DMS53 treated with DMSO at 0.1 percent for 48 hours (cell line): ENCODE measurements around the gene CAPN13.
"Not testable (repeated sequence)": the region's sequence is repeated elsewhere in the genome, so short reads cannot be mapped to it uniquely, and the experiment has no call there.

ENCODE experiments used
- DNase-seq: peaks from one replicate; lab custom pipeline; 2025; ENCODE audit not compliant: unreplicated experiment; lab: John Stamatoyannopoulos, UW

Gene CAPN13

GRCh38 chr2:30706534-30707303 is 100.5 kb downstream of the CAPN13 start:
- DNase-seq: peak; percentile 44

GRCh38 chr2:30705711-30706533 is 101.3 kb downstream of the CAPN13 start:
- no peak for DNase-seq

GRCh38 chr2:30705056-30705455 is 102.2 kb downstream of the CAPN13 start:
- no peak for DNase-seq

GRCh38 chr2:30704309-30705020 is 102.8 kb downstream of the CAPN13 start:
- no peak for DNase-seq

- no peak for DNase-seq
Observed at GRCh38 chr2:30702694-30703093, 104.6 kb downstream of the CAPN13 start.

GRCh38 chr2:30701782-30702181 is 105.5 kb downstream of the CAPN13 start:
- peak; percentile 4 for DNase-seq

GRCh38 chr2:30697242-30698103 is 109.8 kb downstream of the CAPN13 start:
- not testable (repeated sequence) for DNase-seq

- DNase-seq: no peak
Observed at GRCh38 chr2:30695749-30696148, 111.5 kb downstream of the CAPN13 start.

GRCh38 chr2:30694286-30695055 is 112.8 kb downstream of the CAPN13 start:
- no peak for DNase-seq

- DNase-seq: no peak
Observed at GRCh38 chr2:30693821-30694281, 113.4 kb downstream of the CAPN13 start.

- no peak for DNase-seq
Observed at GRCh38 chr2:30692829-30693275, 114.4 kb downstream of the CAPN13 start.

- DNase-seq: no peak
Observed at GRCh38 chr2:30691948-30692828, 115.1 kb downstream of the CAPN13 start.

GRCh38 chr2:30691091-30691947 is 115.9 kb downstream of the CAPN13 start:
- DNase-seq: no peak

- DNase-seq: no peak
Observed at GRCh38 chr2:30690126-30690561, 117.1 kb downstream of the CAPN13 start.

GRCh38 chr2:30689496-30690125 is 117.6 kb downstream of the CAPN13 start:
- no peak for DNase-seq

GRCh38 chr2:30688956-30689401 is 118.3 kb downstream of the CAPN13 start:
- no peak for DNase-seq

GRCh38 chr2:30686669-30687068 is 120.6 kb downstream of the CAPN13 start:
- no peak for DNase-seq
